HepG2 (cell line): ENCODE measurements around the gene USP34. TPM values are rescaled to one million over a fixed set of nuclear protein-coding genes. Genes with fewer than 3 reads are reported as not detected.

Experiments used
- ARID3A ChIP-seq: IDR thresholded peaks from 2 replicates; pipeline ENCODE4 v1.6.1; 2012; ENCODE audit warnings: low read depth, low read length, improper control_type of control experiment
- BATF2 ChIP-seq: sonication (generic); formaldehyde crosslinking; IDR thresholded peaks from 2 replicates; pipeline ENCODE4 v1.8.0; 2022; ENCODE audit warnings: mild to moderate bottlenecking, missing genetic modification reagents, moderate library complexity
- DPF2 ChIP-seq: sonication (generic); formaldehyde crosslinking; IDR thresholded peaks from 2 replicates; pipeline ENCODE4 v1.4.0; 2020; ENCODE audit warnings: mild to moderate bottlenecking, low read depth, missing genetic modification reagents, borderline replicate concordance
- FOXA3 ChIP-seq: IDR thresholded peaks from 2 replicates; pipeline ENCODE4 v1.6.1; 2016; ENCODE audit warnings: missing genetic modification reagents, missing compliant biosample characterization
- KDM1A ChIP-seq: IDR thresholded peaks from 2 replicates; pipeline ENCODE4 v1.6.1; 2016; ENCODE audit warnings: missing compliant biosample characterization
- KDM5B ChIP-seq: sonication (generic); formaldehyde crosslinking; IDR thresholded peaks from 2 replicates; pipeline ENCODE4 v1.4.0; 2020; ENCODE audit warnings: missing genetic modification reagents, mild to moderate bottlenecking, borderline replicate concordance
- MAFG ChIP-seq: sonication (generic); formaldehyde crosslinking; IDR thresholded peaks from 2 replicates; pipeline ENCODE4 v1.5.1; 2020; ENCODE audit warnings: mild to moderate bottlenecking, missing genetic modification reagents
- MED13 ChIP-seq: sonication (generic); formaldehyde crosslinking; IDR thresholded peaks from 2 replicates; pipeline ENCODE4 v1.5.0; 2020; ENCODE audit warnings: missing genetic modification reagents
- NCOA2 ChIP-seq: sonication (generic); formaldehyde crosslinking; IDR thresholded peaks from 2 replicates; pipeline ENCODE4 v1.8.0; 2022; ENCODE audit warnings: inconsistent platforms
- PHF21A ChIP-seq: sonication (generic); formaldehyde crosslinking; IDR thresholded peaks from 2 replicates; pipeline ENCODE4 v1.5.0; 2020; ENCODE audit warnings: mild to moderate bottlenecking, missing genetic modification reagents
- POGZ ChIP-seq: sonication (generic); formaldehyde crosslinking; IDR thresholded peaks from 2 replicates; pipeline ENCODE4 v1.4.0; 2020; ENCODE audit warnings: mild to moderate bottlenecking, missing genetic modification reagents
- RAD51 ChIP-seq: fragments of 450-650 bp; IDR thresholded peaks from 2 replicates; pipeline ENCODE4 v1.6.1; 2016; ENCODE audit warnings: borderline replicate concordance
- REXO4 ChIP-seq: sonication (generic); formaldehyde crosslinking; IDR thresholded peaks from 2 replicates; pipeline ENCODE4 v1.8.0; 2022; ENCODE audit warnings: missing genetic modification reagents, mild to moderate bottlenecking, borderline replicate concordance
- RXRB ChIP-seq: IDR thresholded peaks from 2 replicates; pipeline ENCODE4 v1.6.1; 2016; ENCODE audit warnings: borderline replicate concordance, missing genetic modification reagents, missing compliant biosample characterization
- SIX4 ChIP-seq: sonication (generic); formaldehyde crosslinking; IDR thresholded peaks from 2 replicates; pipeline ENCODE4 v1.4.0; 2020; ENCODE audit warnings: missing genetic modification reagents
- SRY ChIP-seq: sonication (generic); formaldehyde crosslinking; IDR thresholded peaks from 2 replicates; pipeline ENCODE4 v1.8.0; 2022; ENCODE audit warnings: mild to moderate bottlenecking, missing genetic modification reagents
- STAT5B ChIP-seq: sonication (generic); formaldehyde crosslinking; IDR thresholded peaks from 2 replicates; pipeline ENCODE4 v1.4.0; 2020; ENCODE audit warnings: missing genetic modification reagents
- TEAD2 ChIP-seq: sonication (generic); formaldehyde crosslinking; IDR thresholded peaks from 2 replicates; pipeline ENCODE4 v1.9.0; 2021; ENCODE audit warnings: missing genetic modification reagents
- TSC22D2 ChIP-seq: sonication (generic); formaldehyde crosslinking; IDR thresholded peaks from 2 replicates; pipeline ENCODE4 v1.5.1; 2020; ENCODE audit warnings: missing genetic modification reagents, mild to moderate bottlenecking, borderline replicate concordance
- ZBTB21 ChIP-seq: sonication (generic); formaldehyde crosslinking; IDR thresholded peaks from 2 replicates; pipeline ENCODE4 v1.4.0; 2020; ENCODE audit warnings: missing genetic modification reagents
- ZNF362 ChIP-seq: sonication (generic); formaldehyde crosslinking; IDR thresholded peaks from 2 replicates; pipeline ENCODE4 v1.4.0; 2020; ENCODE audit warnings: missing genetic modification reagents, mild to moderate bottlenecking, borderline replicate concordance
- ZNF546 ChIP-seq: sonication (generic); formaldehyde crosslinking; conservative IDR thresholded peaks from 2 replicates; pipeline ENCODE4 v1.8.1; 2023; ENCODE audit warnings: mild to moderate bottlenecking, missing genetic modification reagents
- ZNF670 ChIP-seq: sonication (generic); formaldehyde crosslinking; IDR thresholded peaks from 2 replicates; pipeline ENCODE4 v1.8.0; 2022; ENCODE audit warnings: mild to moderate bottlenecking, missing genetic modification reagents, borderline replicate concordance
- ZNF775 ChIP-seq: sonication (generic); formaldehyde crosslinking; IDR thresholded peaks from 2 replicates; pipeline ENCODE4 v1.4.0; 2020; ENCODE audit warnings: missing genetic modification reagents, mild to moderate bottlenecking, moderate library complexity, borderline replicate concordance
- ZNF883 ChIP-seq: sonication (generic); formaldehyde crosslinking; IDR thresholded peaks from 2 replicates; pipeline ENCODE4 v1.5.1; 2020; ENCODE audit warnings: mild to moderate bottlenecking, missing genetic modification reagents; ENCODE audit errors: not compliant biosample characterization
- polyA plus RNA-seq, 8 experiments: library from polyadenylated mRNA; depleted of rRNA in 3 of 8; stranded (reverse) in 7 of 8; unstranded in 1 of 8; fragments of >200 nt; fragmentation: Illumina TruSeq in 4 of 8; extraction: Trizol in 4 of 8; gene quantifications; 2 replicates each; pipeline versions ENCODE4 v1.2.1 to v1.2.3, GENCODE V29; 2011 to 2016; ENCODE audit warnings: low read depth in 4 of 8, missing spikeins in 1 of 8, mixed read lengths in 1 of 8; ENCODE audit not compliant: insufficient read depth in 1 of 8
- total RNA-seq, 5 experiments: library from RNA; depleted of rRNA; stranded (reverse); fragments of >200 nt; fragmentation: Illumina TruSeq; extraction: Trizol; gene quantifications; 2 replicates each; pipeline ENCODE4 v1.2.3, GENCODE V29; 2016; ENCODE audit warnings: low read depth in 1 of 5

USP34 gene
- total and polyA plus RNA-seq, 2 of the 13 experiments (the other 11 are each of a cell fraction or from before 2014, with no cell fraction given): 99.2 to 100 TPM

GRCh38 chr2:61356261-61356957, 114.5 kb downstream of the USP34 start (continued):
- TF ChIP-seq DPF2 (CRISPR knock-in tag) (peak; percentile 19; the same call in 1 of the 2 replicates), NCOA2 (CRISPR knock-in tag) (0 out of 2 replicates have a peak, but pooled peaks have one; percentile 39), RAD51 (no peak), STAT5B (CRISPR knock-in tag) (no peak), RXRB (CRISPR knock-in tag) (peak; percentile 32; the same call in 1 of the 2 replicates), MED13 (CRISPR knock-in tag) (no peak), REXO4 (CRISPR knock-in tag) (no peak), ZNF670 (CRISPR knock-in tag) (no peak), POGZ (CRISPR knock-in tag) (peak; percentile 47; the same call in 1 of the 2 replicates), TEAD2 (no peak), TSC22D2 (CRISPR knock-in tag) (no peak), MAFG (CRISPR knock-in tag) (no peak), KDM1A (no peak), BATF2 (CRISPR knock-in tag) (no peak), ZNF883 (CRISPR knock-in tag) (no peak), ZNF362 (CRISPR knock-in tag) (peak; percentile 53; the same call in 1 of the 2 replicates), ZBTB21 (no peak), ZNF775 (no peak), SRY (CRISPR knock-in tag) (no peak), PHF21A (no peak), SIX4 (CRISPR knock-in tag) (no peak), ARID3A (peak; percentile 48; the same call in 1 of the 2 replicates), ZNF546 (CRISPR knock-in tag) (no peak), FOXA3 (CRISPR knock-in tag) (peak; percentile 41), KDM5B (CRISPR knock-in tag) (no peak)
